HEK293 (cell line): Measurements from ENCODE around the gene MAGI1.

Experiments used
- ELK4 ChIP-seq: IDR thresholded peaks from 2 replicates; pipeline ENCODE4 v1.6.1; 2011; ENCODE audit warnings: mild to moderate bottlenecking, low read depth, low read length, borderline replicate concordance
- ZBTB17 ChIP-seq: fragments of 450-650 bp; formaldehyde crosslinking; IDR thresholded peaks from 2 replicates; pipeline ENCODE4 v1.5.1; 2016; ENCODE audit warnings: missing biosample characterization, missing genetic modification characterization
- ZEB2 ChIP-seq: fragments of 450-650 bp; formaldehyde crosslinking; IDR thresholded peaks from 2 replicates; pipeline ENCODE4 v1.5.1; 2016; ENCODE audit warnings: missing biosample characterization, missing genetic modification characterization
- ZNF10 ChIP-seq: fragments of 450-650 bp; formaldehyde crosslinking; IDR thresholded peaks from 2 replicates; pipeline ENCODE4 v1.5.1; 2017; ENCODE audit warnings: missing biosample characterization, missing genetic modification characterization
- ZNF121 ChIP-seq: fragments of 450-650 bp; formaldehyde crosslinking; IDR thresholded peaks from 2 replicates; pipeline ENCODE4 v1.5.1; 2016; ENCODE audit warnings: missing biosample characterization, missing genetic modification characterization
- ZNF239 ChIP-seq: fragments of 450-650 bp; formaldehyde crosslinking; IDR thresholded peaks from 2 replicates; pipeline ENCODE4 v1.5.1; 2016; ENCODE audit warnings: missing biosample characterization, missing genetic modification characterization
- ZNF280C ChIP-seq: fragments of 450-650 bp; formaldehyde crosslinking; IDR thresholded peaks from 2 replicates; pipeline ENCODE4 v1.5.1; 2016; ENCODE audit warnings: missing biosample characterization, missing genetic modification characterization
- ZNF416 ChIP-seq: fragments of 450-650 bp; formaldehyde crosslinking; IDR thresholded peaks from 2 replicates; pipeline ENCODE4 v1.5.1; 2016; ENCODE audit warnings: missing biosample characterization, missing genetic modification characterization
- ZNF530 ChIP-seq: fragments of 450-650 bp; formaldehyde crosslinking; IDR thresholded peaks from 2 replicates; pipeline ENCODE4 v1.5.1; 2016; ENCODE audit warnings: low read depth, missing biosample characterization, missing genetic modification characterization
- ZSCAN4 ChIP-seq: fragments of 450-650 bp; formaldehyde crosslinking; IDR thresholded peaks from 2 replicates; pipeline ENCODE4 v1.5.1; 2017; ENCODE audit warnings: missing biosample characterization, missing genetic modification characterization
- TF ChIP-seq, protein P1 (sequence below): fragments of 450-650 bp; formaldehyde crosslinking; IDR thresholded peaks from 2 replicates; pipeline ENCODE4 v1.5.1; 2016; ENCODE audit warnings: missing biosample characterization, missing genetic modification characterization

DNA sequence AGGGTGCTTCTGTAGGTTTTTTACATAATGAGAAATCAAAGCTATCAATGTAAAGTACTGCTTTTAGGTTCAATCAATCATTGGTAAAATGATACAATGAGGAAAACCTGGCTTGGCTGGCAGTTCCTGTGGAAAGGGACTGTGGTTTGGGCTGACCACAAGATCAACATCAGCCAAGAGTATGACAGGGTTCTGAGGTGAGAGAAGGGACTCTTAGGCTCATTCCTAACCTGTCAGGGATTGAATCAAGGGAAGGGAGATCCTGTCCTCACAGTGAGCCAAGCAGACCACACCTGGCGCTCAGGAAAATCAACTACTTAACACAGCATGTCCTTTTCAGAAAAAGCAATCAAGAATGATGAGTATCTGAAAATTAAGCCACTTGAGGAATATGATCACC, 111.1 kb downstream of the MAGI1 start:
- TF ChIP-seq ZNF416 (tag by site-specific recombination) (no peak), ZNF121 (tag by site-specific recombination) (no peak), ZSCAN4 (tag by site-specific recombination) (no peak), ZEB2 (no peak), ZBTB17 (no peak), ZNF10 (tag by site-specific recombination) (no peak), ZNF530 (tag by site-specific recombination) (no peak), ZNF280C (tag by site-specific recombination) (no peak), ZNF239 (tag by site-specific recombination) (no peak), ELK4 (no peak)
- TF ChIP-seq, protein P1, sequence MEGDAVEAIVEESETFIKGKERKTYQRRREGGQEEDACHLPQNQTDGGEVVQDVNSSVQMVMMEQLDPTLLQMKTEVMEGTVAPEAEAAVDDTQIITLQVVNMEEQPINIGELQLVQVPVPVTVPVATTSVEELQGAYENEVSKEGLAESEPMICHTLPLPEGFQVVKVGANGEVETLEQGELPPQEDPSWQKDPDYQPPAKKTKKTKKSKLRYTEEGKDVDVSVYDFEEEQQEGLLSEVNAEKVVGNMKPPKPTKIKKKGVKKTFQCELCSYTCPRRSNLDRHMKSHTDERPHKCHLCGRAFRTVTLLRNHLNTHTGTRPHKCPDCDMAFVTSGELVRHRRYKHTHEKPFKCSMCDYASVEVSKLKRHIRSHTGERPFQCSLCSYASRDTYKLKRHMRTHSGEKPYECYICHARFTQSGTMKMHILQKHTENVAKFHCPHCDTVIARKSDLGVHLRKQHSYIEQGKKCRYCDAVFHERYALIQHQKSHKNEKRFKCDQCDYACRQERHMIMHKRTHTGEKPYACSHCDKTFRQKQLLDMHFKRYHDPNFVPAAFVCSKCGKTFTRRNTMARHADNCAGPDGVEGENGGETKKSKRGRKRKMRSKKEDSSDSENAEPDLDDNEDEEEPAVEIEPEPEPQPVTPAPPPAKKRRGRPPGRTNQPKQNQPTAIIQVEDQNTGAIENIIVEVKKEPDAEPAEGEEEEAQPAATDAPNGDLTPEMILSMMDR (tag by site-specific recombination): no peak
